ENCODE results near the gene MXRA5. TPM values are rescaled to one million over a fixed set of nuclear protein-coding genes. Genes with fewer than 3 reads are reported as not detected.

MXRA5 gene
- total and polyA plus RNA-seq, 10 of the 15 experiments (the other 5 are each of a cell fraction or from before 2014, with no cell fraction given), result 0.01 to 0.03 TPM; not detected in 8

DNA sequence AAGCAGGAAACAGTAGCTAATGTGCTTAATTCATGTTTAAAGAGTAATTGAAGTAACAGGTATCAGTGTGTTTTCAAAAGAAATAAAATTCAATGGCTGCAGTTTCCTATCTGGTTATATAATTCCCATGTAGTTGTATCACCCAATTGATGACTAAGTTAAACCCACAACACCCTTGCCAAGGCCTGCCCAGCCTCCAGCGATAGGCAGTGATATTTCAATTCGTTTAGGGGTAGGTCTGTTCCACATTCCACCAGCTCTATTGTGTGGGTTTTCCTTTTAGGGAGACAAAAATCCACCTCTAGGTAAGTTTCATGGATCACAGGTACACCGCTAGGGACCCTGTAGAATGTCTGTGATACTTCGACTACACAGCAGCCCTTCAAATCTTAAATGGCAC is 24.7 kb upstream of the MXRA5 start:
- Histone ChIP-seq H3K9me3 (replicated peaks; ENCODE audit: control insufficient read depth, insufficient read depth, low read length) (no peaks in the 10 kb centered on the region), H3K79me2 (ENCODE audit: control insufficient read depth, insufficient read depth, low read length) (no peaks in the 10 kb centered on the region), H4K20me1 (ENCODE audit: control insufficient read depth, insufficient read depth) (no peaks in the 10 kb centered on the region), H3K9ac (ENCODE audit: control insufficient read depth, insufficient read depth, low read length) (no peak overlapping the region), H3K36me3 (ENCODE audit: control insufficient read depth in 2 of 2, insufficient read depth in 2 of 2, low read length in 1 of 2) (no peaks in the 10 kb centered on the region), H3K4me2 (ENCODE audit: control insufficient read depth, insufficient read depth) (no peak overlapping the region), H3K4me1 (ENCODE audit: control insufficient read depth, insufficient read depth, low read length) (no peaks in the 10 kb centered on the region), H3K4me3 (no peak overlapping the region), H2AFZ (ENCODE audit: control insufficient read depth, low read depth, low read length) (no peak overlapping the region), H3K27ac (ENCODE audit: control insufficient read depth, insufficient read depth) (no peak overlapping the region), H3K27me3 (replicated peaks in 1 of 2; ENCODE audit: control insufficient read depth in 2 of 2, insufficient read depth in 2 of 2, low read length in 1 of 2) (no peaks in the 10 kb centered on the region)
- POLR2A ChIA-PET, result no interaction called here
- in situ Hi-C loops (cut with MboI) (no loop called here), intact Hi-C loops (cut with micrococcal nuclease; ENCODE audit: unreplicated experiment) (no loop called here)
- CTCF ChIA-PET, result no interaction called here
- WGBS (ENCODE audit: insufficient coverage, insufficient replicate concordance, low lambda C conversion rate, missing lambda C conversion rate), result 19% methylated on average over 4 of the region's 4 CpGs
- ATAC-seq (no peak), DNase-seq (ENCODE audit: low read depth, low spot score) (no peak), FAIRE-seq (no peak)
- SMC1A ChIA-PET (ENCODE audit: uncharacterized antibody, unreplicated experiment), result no interaction called here
- no TSS peak for BruUV-seq (replicated peaks)
- RAD21 ChIA-PET (ENCODE audit: unreplicated experiment), result no interaction called here
- TF ChIP-seq, protein P1, sequence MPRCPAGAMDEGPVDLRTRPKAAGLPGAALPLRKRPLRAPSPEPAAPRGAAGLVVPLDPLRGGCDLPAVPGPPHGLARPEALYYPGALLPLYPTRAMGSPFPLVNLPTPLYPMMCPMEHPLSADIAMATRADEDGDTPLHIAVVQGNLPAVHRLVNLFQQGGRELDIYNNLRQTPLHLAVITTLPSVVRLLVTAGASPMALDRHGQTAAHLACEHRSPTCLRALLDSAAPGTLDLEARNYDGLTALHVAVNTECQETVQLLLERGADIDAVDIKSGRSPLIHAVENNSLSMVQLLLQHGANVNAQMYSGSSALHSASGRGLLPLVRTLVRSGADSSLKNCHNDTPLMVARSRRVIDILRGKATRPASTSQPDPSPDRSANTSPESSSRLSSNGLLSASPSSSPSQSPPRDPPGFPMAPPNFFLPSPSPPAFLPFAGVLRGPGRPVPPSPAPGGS (IDR thresholded peaks at IDR 0.05; ENCODE audit: borderline replicate concordance, insufficient read depth, low read depth, low read length, poor library complexity, severe bottlenecking), result no peak
- TF ChIP-seq PAX8 (IDR thresholded peaks at IDR 0.05), result no peak
- TF ChIP-seq, protein P2, sequence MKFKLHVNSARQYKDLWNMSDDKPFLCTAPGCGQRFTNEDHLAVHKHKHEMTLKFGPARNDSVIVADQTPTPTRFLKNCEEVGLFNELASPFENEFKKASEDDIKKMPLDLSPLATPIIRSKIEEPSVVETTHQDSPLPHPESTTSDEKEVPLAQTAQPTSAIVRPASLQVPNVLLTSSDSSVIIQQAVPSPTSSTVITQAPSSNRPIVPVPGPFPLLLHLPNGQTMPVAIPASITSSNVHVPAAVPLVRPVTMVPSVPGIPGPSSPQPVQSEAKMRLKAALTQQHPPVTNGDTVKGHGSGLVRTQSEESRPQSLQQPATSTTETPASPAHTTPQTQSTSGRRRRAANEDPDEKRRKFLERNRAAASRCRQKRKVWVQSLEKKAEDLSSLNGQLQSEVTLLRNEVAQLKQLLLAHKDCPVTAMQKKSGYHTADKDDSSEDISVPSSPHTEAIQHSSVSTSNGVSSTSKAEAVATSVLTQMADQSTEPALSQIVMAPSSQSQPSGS (IDR thresholded peaks at IDR 0.05; ENCODE audit: low read length), result no peak
- TF ChIP-seq YBX1 (IDR thresholded peaks at IDR 0.05), result no peak
- no peak for TF ChIP-seq STAT3 (IDR thresholded peaks at IDR 0.05; ENCODE audit: low read depth, low read length)
- TF ChIP-seq ZNF384 (IDR thresholded peaks at IDR 0.05; ENCODE audit: borderline replicate concordance, low read depth, low read length), result no peak
- no peak for TF ChIP-seq POLR2AphosphoS5 (IDR thresholded peaks at IDR 0.05; ENCODE audit: low read length)
- TF ChIP-seq, protein P3, sequence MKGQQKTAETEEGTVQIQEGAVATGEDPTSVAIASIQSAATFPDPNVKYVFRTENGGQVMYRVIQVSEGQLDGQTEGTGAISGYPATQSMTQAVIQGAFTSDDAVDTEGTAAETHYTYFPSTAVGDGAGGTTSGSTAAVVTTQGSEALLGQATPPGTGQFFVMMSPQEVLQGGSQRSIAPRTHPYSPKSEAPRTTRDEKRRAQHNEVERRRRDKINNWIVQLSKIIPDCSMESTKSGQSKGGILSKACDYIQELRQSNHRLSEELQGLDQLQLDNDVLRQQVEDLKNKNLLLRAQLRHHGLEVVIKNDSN (IDR thresholded peaks at IDR 0.05; ENCODE audit: borderline replicate concordance, extremely low read length, insufficient read depth, low read depth, low read length), result no peak
- no peak for TF ChIP-seq MTA3 (IDR thresholded peaks at IDR 0.05; ENCODE audit: borderline replicate concordance, low read length)
